ENCODE data around the gene SUGP2.

DNA sequence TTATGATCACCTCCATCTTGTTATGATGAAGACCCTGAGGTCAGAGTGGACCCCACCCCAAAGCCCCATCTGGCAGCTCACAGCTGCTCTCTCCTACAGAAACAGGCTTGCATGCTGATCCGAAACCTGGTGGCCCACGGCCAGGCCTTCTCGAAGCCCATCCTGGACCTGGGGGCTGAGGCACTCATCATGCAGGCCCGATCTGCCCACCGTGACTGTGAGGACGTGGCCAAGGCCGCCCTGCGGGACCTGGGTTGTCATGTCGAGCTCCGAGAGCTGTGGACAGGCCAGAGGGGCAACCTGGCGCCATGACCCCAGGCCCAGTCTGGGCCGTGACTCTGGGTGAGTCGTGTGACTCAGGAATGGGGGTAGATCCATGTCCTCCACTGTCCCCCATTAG is 24.0 kb upstream of the SUGP2 start:
- TF ChIP-seq POLR2A (IDR thresholded peaks at IDR 0.05; ENCODE audit: low read depth, low read length) (no peak), POLR2AphosphoS5 (IDR thresholded peaks at IDR 0.05; ENCODE audit: low read depth, low read length) (no peak), SPI1 (IDR thresholded peaks at IDR 0.05; ENCODE audit: low read depth, low read length) (no peak), TAF1 (IDR thresholded peaks at IDR 0.05; ENCODE audit: low read depth, low read length) (no peak)

Data from GM12891 (cell line).